H1 (cell line): ENCODE results near the gene CFAP92. TPM values are rescaled to one million over a fixed set of nuclear protein-coding genes. Genes with fewer than 3 reads are reported as not detected.

ENCODE experiments used
- CTCF ChIA-PET: fragments of 300-600 bp; sonication (Branson Sonifier 250); formaldehyde crosslinking; loops from one replicate; lab custom pipeline; 2021; ENCODE audit not compliant: partially characterized antibody; lab: Charles Lee
- POLR2A ChIA-PET: fragments of 300-600 bp; sonication (Branson Sonifier 250); formaldehyde crosslinking; loops from one replicate; lab custom pipeline; 2021; ENCODE audit warnings: inconsistent platforms; ENCODE audit not compliant: partially characterized antibody; lab: Charles Lee
- DNase-seq, 2 experiments: peaks; one replicate each; pipeline versions ENCODE4 v3.0.0 to v3.0.0-alpha.2; 2010 to 2022; ENCODE audit warnings: low spot score in 2 of 2, low read depth in 1 of 2, mixed read lengths in 1 of 2
- FAIRE-seq: peaks from 2 replicates; lab custom pipeline; 2011; peaks lifted over from hg19 to GRCh38; lab: Jason Lieb, UNC
- H2AFZ ChIP-seq: 2 replicates; pipeline ENCODE4 v1.8.1; 2012; ENCODE audit warnings: low read length, inconsistent platforms
- H2AK5ac ChIP-seq: 2 replicates; pipeline ENCODE4 v1.6.1; 2013; ENCODE audit warnings: low read depth, low read length
- H2BK120ac ChIP-seq: replicated peaks from 2 replicates; pipeline ENCODE3; 2013; ENCODE audit warnings: low read depth, low read length, inconsistent platforms
- H2BK12ac ChIP-seq: 2 replicates; pipeline ENCODE4 v1.6.1; 2013; ENCODE audit warnings: low read depth, low read length
- H2BK15ac ChIP-seq: 2 replicates; pipeline ENCODE4 v1.6.1; 2013; ENCODE audit warnings: low read length
- H2BK20ac ChIP-seq: 2 replicates; pipeline ENCODE4 v1.6.1; 2013; ENCODE audit warnings: low read length
- H2BK5ac ChIP-seq: 2 replicates; pipeline ENCODE4 v1.6.1; 2013; ENCODE audit warnings: low read depth, low read length
- H3K14ac ChIP-seq: 2 replicates; pipeline ENCODE4 v1.6.1; 2013; ENCODE audit warnings: inconsistent platforms; ENCODE audit not compliant: insufficient read length
- H3K18ac ChIP-seq: 2 replicates; pipeline ENCODE4 v1.6.1; 2013; ENCODE audit warnings: low read length; ENCODE audit errors: extremely low read depth
- H3K23ac ChIP-seq: 2 replicates; pipeline ENCODE4 v1.6.1; 2013; ENCODE audit warnings: inconsistent platforms; ENCODE audit not compliant: insufficient read length
- H3K23me2 ChIP-seq: 2 replicates; pipeline ENCODE4 v1.6.1; 2013; ENCODE audit warnings: low read depth, low read length
- H3K27ac ChIP-seq: 2 replicates; pipeline ENCODE4 v1.6.1; 2011; ENCODE audit warnings: low read depth, low read length, inconsistent platforms
- H3K27me3 ChIP-seq, 4 experiments: replicated peaks in 1 of 4; 1 replicate in 1 of 4; 2 replicates in 3 of 4; pipeline versions ENCODE4 v1.6.1 to v1.8.1; 2011 to 2013; ENCODE audit warnings: low read length in 3 of 4, mild to moderate bottlenecking in 3 of 4, inconsistent platforms in 2 of 4, mixed read lengths in 2 of 4, moderate library complexity in 1 of 4; ENCODE audit not compliant: control insufficient read depth in 3 of 4, insufficient read depth in 3 of 4; ENCODE audit errors: extremely low read depth in 1 of 4
- H3K36me3 ChIP-seq, 4 experiments: 2 replicates each; pipeline versions ENCODE4 v1.6.1 to v1.8.1; 2011 to 2013; ENCODE audit warnings: mild to moderate bottlenecking in 4 of 4, low read length in 3 of 4, moderate library complexity in 2 of 4, control low read depth in 1 of 4, inconsistent platforms in 1 of 4; ENCODE audit not compliant: insufficient read depth in 4 of 4, control insufficient read depth in 2 of 4
- H3K4ac ChIP-seq: replicated peaks from 2 replicates; pipeline ENCODE3; 2013; ENCODE audit warnings: low read length, low read depth, mixed read lengths, inconsistent platforms; ENCODE audit not compliant: insufficient read length
- H3K4me1 ChIP-seq, 4 experiments: replicated peaks in 1 of 4; 1 replicate in 1 of 4; 2 replicates in 3 of 4; pipeline versions ENCODE4 v1.6.1 to v1.8.1; 2011 to 2013; ENCODE audit warnings: low read length in 3 of 4, inconsistent platforms in 2 of 4, mixed read lengths in 1 of 4; ENCODE audit not compliant: insufficient read depth in 4 of 4, control insufficient read depth in 3 of 4
- H3K4me2 ChIP-seq, 2 experiments: 2 replicates each; pipeline versions ENCODE4 v1.6.1 to v1.8.1; 2011 to 2013; ENCODE audit warnings: low read depth in 2 of 2, low read length in 2 of 2, control low read depth in 1 of 2, inconsistent platforms in 1 of 2, mild to moderate bottlenecking in 1 of 2; ENCODE audit not compliant: insufficient read depth in 1 of 2
- H3K4me3 ChIP-seq, 4 experiments: fragments of 200-600, 300-600 bp in 1 of 4; sonication (generic), shearing (Covaris generic), sonication (Bioruptor Twin) in 1 of 4; 2 replicates each; pipeline versions ENCODE4 v1.5.1 to v1.8.1; 2011 to 2016; ENCODE audit warnings: low read length in 4 of 4, low read depth in 3 of 4, control low read depth in 2 of 4, inconsistent platforms in 2 of 4, mild to moderate bottlenecking in 2 of 4, mixed read lengths in 1 of 4, moderate library complexity in 1 of 4; ENCODE audit not compliant: insufficient read depth in 2 of 4; ENCODE audit errors: extremely low read depth in 1 of 4
- H3K56ac ChIP-seq: replicated peaks from 2 replicates; pipeline ENCODE3; 2013; ENCODE audit warnings: low read depth, mild to moderate bottlenecking, mixed read lengths, low read length, inconsistent platforms; ENCODE audit not compliant: insufficient read length
- H3K79me1 ChIP-seq: 2 replicates; pipeline ENCODE4 v1.6.1; 2013; ENCODE audit warnings: low read depth, low read length, control low read depth
- H3K79me2 ChIP-seq, 2 experiments: 2 replicates each; pipeline versions ENCODE4 v1.6.1 to v1.8.1; 2012 to 2013; ENCODE audit warnings: low read length in 2 of 2, mild to moderate bottlenecking in 2 of 2, inconsistent platforms in 1 of 2; ENCODE audit not compliant: insufficient read depth in 2 of 2, control insufficient read depth in 1 of 2
- H3K9ac ChIP-seq, 4 experiments: replicated peaks in 1 of 4; 1 replicate in 1 of 4; 2 replicates in 3 of 4; pipeline versions ENCODE4 v1.6.1 to v1.8.1; 2011 to 2013; ENCODE audit warnings: low read depth in 3 of 4, low read length in 3 of 4, control low read depth in 2 of 4, mild to moderate bottlenecking in 2 of 4, moderate library complexity in 2 of 4, inconsistent platforms in 1 of 4; ENCODE audit errors: extremely low read depth in 1 of 4
- H3K9me3 ChIP-seq, 2 experiments: 2 replicates each; pipeline versions ENCODE4 v1.6.1 to v1.8.1; 2012 to 2013; ENCODE audit warnings: mild to moderate bottlenecking in 2 of 2, moderate library complexity in 2 of 2, control low read depth in 1 of 2, inconsistent platforms in 1 of 2, low read depth in 1 of 2, low read length in 1 of 2, mixed read lengths in 1 of 2; ENCODE audit not compliant: insufficient read depth in 2 of 2
- H4K20me1 ChIP-seq, 2 experiments: replicated peaks in 1 of 2; 2 replicates each; pipeline versions ENCODE3 to v1.8.1; 2011 to 2013; ENCODE audit warnings: inconsistent platforms in 2 of 2, low read length in 2 of 2, mild to moderate bottlenecking in 1 of 2; ENCODE audit not compliant: insufficient read depth in 2 of 2, control insufficient read depth in 1 of 2
- H4K5ac ChIP-seq: 2 replicates; pipeline ENCODE4 v1.6.1; 2013; ENCODE audit warnings: low read length, low read depth, mixed read lengths, inconsistent platforms; ENCODE audit not compliant: insufficient read length
- H4K8ac ChIP-seq: 2 replicates; pipeline ENCODE4 v1.8.0; 2013; ENCODE audit warnings: mild to moderate bottlenecking, moderate library complexity, low read length, inconsistent platforms; ENCODE audit not compliant: insufficient read depth; ENCODE audit errors: extremely low read depth
- H4K91ac ChIP-seq: replicated peaks from 2 replicates; pipeline ENCODE3; 2013; ENCODE audit warnings: low read length, mixed read lengths, inconsistent platforms; ENCODE audit not compliant: insufficient read length
- CBX8 ChIP-seq: fragments of 300-800, 300-1000 bp; sonication (generic); IDR thresholded peaks from 2 replicates; pipeline ENCODE4 v1.7.1; 2016; ENCODE audit warnings: low read depth, low read length, borderline replicate concordance
- CHD1 ChIP-seq: IDR thresholded peaks from 2 replicates; pipeline ENCODE4 v1.6.1; 2012; ENCODE audit warnings: low read depth, low read length, improper control_type of control experiment
- CHD2 ChIP-seq: IDR thresholded peaks from 2 replicates; pipeline ENCODE4 v1.6.1; 2012; ENCODE audit warnings: low read length, improper control_type of control experiment
- EZH2 ChIP-seq: fragments of 200-600 bp; sonication (generic); IDR thresholded peaks from 2 replicates; pipeline ENCODE4 v1.7.1; 2012; ENCODE audit warnings: low read depth, mild to moderate bottlenecking, moderate library complexity, low read length, inconsistent platforms; ENCODE audit not compliant: severe bottlenecking
- FOSL1 ChIP-seq: IDR thresholded peaks from 2 replicates; pipeline ENCODE4 v1.6.1; 2011; ENCODE audit warnings: mild to moderate bottlenecking, low read depth, low read length, moderate library complexity; ENCODE audit not compliant: insufficient read depth
- GTF2F1 ChIP-seq: IDR thresholded peaks from 2 replicates; pipeline ENCODE4 v1.6.1; 2012; ENCODE audit warnings: low read depth, low read length, improper control_type of control experiment, borderline replicate concordance
- KDM1A ChIP-seq: fragments of 200-600, 300-600 bp; sonication (generic); IDR thresholded peaks from 2 replicates; pipeline ENCODE4 v1.7.1; 2016; ENCODE audit warnings: mild to moderate bottlenecking, low read length, borderline replicate concordance
- RBBP5 ChIP-seq: IDR thresholded peaks from 2 replicates; pipeline ENCODE4 v1.7.1; 2012; ENCODE audit warnings: low read depth, mild to moderate bottlenecking, inconsistent platforms, low read length, moderate library complexity, borderline replicate concordance
- RFX5 ChIP-seq: IDR thresholded peaks from 2 replicates; pipeline ENCODE4 v1.6.1; 2011; ENCODE audit warnings: low read depth, low read length, improper control_type of control experiment, borderline replicate concordance
- SP4 ChIP-seq: IDR thresholded peaks from 2 replicates; pipeline ENCODE4 v1.6.1; 2012; ENCODE audit warnings: low read length, inconsistent platforms
- SUZ12 ChIP-seq: fragments of 200-600 bp; sonication (generic); IDR thresholded peaks from 2 replicates; pipeline ENCODE4 v1.6.1; 2012; ENCODE audit warnings: mild to moderate bottlenecking, inconsistent platforms, low read length, moderate library complexity, mixed read lengths
- TEAD4 ChIP-seq: IDR thresholded peaks from 2 replicates; pipeline ENCODE4 v1.6.1; 2012; ENCODE audit warnings: low read depth, low read length, inconsistent platforms, mixed read lengths
- WGBS, 2 experiments: shearing (Covaris generic) in 1 of 2; methylation state at CpG; one replicate each; pipeline versions ENCODE4 v1.1.6 to v1.1.7; 2013 to 2015; ENCODE audit warnings: low lambda C conversion rate in 2 of 2, mixed read lengths in 2 of 2, inconsistent platforms in 1 of 2, low coverage in 1 of 2, missing lambda C conversion rate in 1 of 2; ENCODE audit not compliant: insufficient replicate concordance in 2 of 2, insufficient coverage in 1 of 2, insufficient read length in 1 of 2; ENCODE audit errors: extremely low coverage in 1 of 2, missing lambda C conversion rate in 1 of 2; 5-methylcytosine and 5-hydroxymethylcytosine counted together
- polyA plus RNA-seq, 7 experiments: library from polyadenylated mRNA; depleted of rRNA in 3 of 7; stranded (reverse) in 5 of 7; unstranded in 2 of 7; fragments of >200 nt in 5 of 7; fragments of 200-250 nt in 2 of 7; gene quantifications; 1 replicate in 5 of 7; 2 replicates in 1 of 7; 4 replicates in 1 of 7; pipeline versions ENCODE4 v1.2.1 to v1.2.3, GENCODE V29; 2011 to 2013; ENCODE audit warnings: missing spikeins in 2 of 7, mixed read lengths in 2 of 7
- total RNA-seq: library from RNA; stranded (reverse); fragmentation: NEBNext Ultra II Directional; extraction: Animal tissue kit (Norgen Biotek cat#: 25700); gene quantifications from 2 replicates; pipeline ENCODE4 v1.2.1, GENCODE V29; 2021

CFAP92 gene
- total and polyA plus RNA-seq, 2 of the 8 experiments (the other 6 are each of a cell fraction or from before 2014, with no cell fraction given), result 0.77 to 2.0 TPM

- no peaks in the 10 kb centered on the region for H3K23me2 ChIP-seq
- FAIRE-seq, result no peak
- H2BK20ac ChIP-seq, result no peak overlapping the region
- 88% methylated on average over 6 of the region's 7 CpGs; no CpG with 5 or more reads in 1 of the 2 experiments for WGBS, 2 experiments
- H3K4me2 ChIP-seq, result no peak overlapping the region
- no peaks in the 10 kb centered on the region for H3K79me1 ChIP-seq
- no peaks in the 10 kb centered on the region for H3K79me2 ChIP-seq
- H2BK15ac ChIP-seq, result no peak overlapping the region
- H4K8ac ChIP-seq, result no peak overlapping the region
- no peak for DNase-seq
- no peaks in the 10 kb centered on the region for H3K9me3 ChIP-seq
- H2BK12ac ChIP-seq, result no peak overlapping the region
- ChIA-PET POLR2A (interaction anchor here (1.0 kb wide), 1 partner anchor 8 kb away, joined by 4 read pairs; no protein-coding TSS in a partner anchor), CTCF (interaction anchor here (0.9 to 3.5 kb wide), 8 partner anchors 9 to 227 kb away, joined by 3 to 25 read pairs (median 4); partner anchors contain the start of gene EFCC1)
- no peak overlapping the region for H4K5ac ChIP-seq
- no peak overlapping the region for H3K4me3 ChIP-seq
- no peak overlapping the region for H3K4ac ChIP-seq
- no peaks in the 10 kb centered on the region for H4K20me1 ChIP-seq
- H4K91ac ChIP-seq, result no peak overlapping the region
- H3K23ac ChIP-seq, result no peak overlapping the region
- TF ChIP-seq FOSL1, result no peak
- TF ChIP-seq CBX8, result no peak
- TF ChIP-seq CHD2, result no peak
- TF ChIP-seq CHD1, result no peak
- no peak for TF ChIP-seq EZH2
- no peak for TF ChIP-seq GTF2F1
- TF ChIP-seq TEAD4, result no peak
- no peak for TF ChIP-seq SUZ12
- no peak for TF ChIP-seq RBBP5
- no peak for TF ChIP-seq SP4
- no peak for TF ChIP-seq RFX5
- TF ChIP-seq KDM1A, result no peak
- peaks cover 0 to 4% (median 0%) of the 10 kb centered on the region in 4 experiments; a peak in 1 of 7 replicates for H3K27me3 ChIP-seq
- H2BK5ac ChIP-seq, result no peak overlapping the region
- no peak overlapping the region for H3K14ac ChIP-seq
- no peak overlapping the region for H3K56ac ChIP-seq
- H2AFZ ChIP-seq, result no peak overlapping the region
- no peak overlapping the region for H3K27ac ChIP-seq
- H3K36me3 ChIP-seq, result no peaks in the 10 kb centered on the region
- no peak overlapping the region for H3K9ac ChIP-seq
- H3K18ac ChIP-seq, result no peak overlapping the region
- H2BK120ac ChIP-seq, result no peak overlapping the region
- H3K4me1 ChIP-seq, result peaks cover 0 to 7% (median 1%) of the 10 kb centered on the region in 4 experiments; a peak in 2 of 7 replicates
- no peak overlapping the region for H2AK5ac ChIP-seq
These were observed 23.6 kb upstream of the CFAP92 start for GRCh38 chr3:129017484-129017899.
